ENCODE results near the gene DHX16.

Gene DHX16

GRCh38 chr6:30611856-30612194 is 61.0 kb downstream of the DHX16 start:
- TF ChIP-seq CTCF (IDR thresholded peaks at IDR 0.05; ENCODE audit: insufficient read depth, low read depth, low read length, missing control alignments) = no peak
- DNase-seq (ENCODE audit: low read depth) = no peak
- H3K4me3 ChIP-seq (ENCODE audit: low read depth, low read length) = no peak overlapping the region

- no peak for TF ChIP-seq CTCF (IDR thresholded peaks at IDR 0.05; ENCODE audit: insufficient read depth, low read depth, low read length, missing control alignments)
- H3K4me3 ChIP-seq (ENCODE audit: low read depth, low read length) = no peak overlapping the region
- no peak for DNase-seq (ENCODE audit: low read depth)
These were observed 61.5 kb downstream of the DHX16 start for GRCh38 chr6:30611150-30611855.

- TF ChIP-seq CTCF (IDR thresholded peaks at IDR 0.05; ENCODE audit: insufficient read depth, low read depth, low read length, missing control alignments) = no peak
- no peak for DNase-seq (ENCODE audit: low read depth)
- no peak overlapping the region for H3K4me3 ChIP-seq (ENCODE audit: low read depth, low read length)
These were observed 62.7 kb downstream of the DHX16 start for GRCh38 chr6:30610065-30610464.

- DNase-seq (ENCODE audit: low read depth) = no peak
These were observed 68.8 kb downstream of the DHX16 start for GRCh38 chr6:30603961-30604360.

More at GRCh38 chr6:30603961-30604360, 68.8 kb downstream of the DHX16 start:
- H3K4me3 ChIP-seq (ENCODE audit: low read depth, low read length) = no peak overlapping the region
- no peak for TF ChIP-seq CTCF (IDR thresholded peaks at IDR 0.05; ENCODE audit: insufficient read depth, low read depth, low read length, missing control alignments)
